ENCODE measurements around the gene B3GNT9. TPM values are rescaled to one million over a fixed set of nuclear protein-coding genes. Genes with fewer than 3 reads are reported as not detected.

The B3GNT9 gene
- total RNA-seq, 2 donors from 2014 or later = 7.2 to 11.0 TPM

DNA sequence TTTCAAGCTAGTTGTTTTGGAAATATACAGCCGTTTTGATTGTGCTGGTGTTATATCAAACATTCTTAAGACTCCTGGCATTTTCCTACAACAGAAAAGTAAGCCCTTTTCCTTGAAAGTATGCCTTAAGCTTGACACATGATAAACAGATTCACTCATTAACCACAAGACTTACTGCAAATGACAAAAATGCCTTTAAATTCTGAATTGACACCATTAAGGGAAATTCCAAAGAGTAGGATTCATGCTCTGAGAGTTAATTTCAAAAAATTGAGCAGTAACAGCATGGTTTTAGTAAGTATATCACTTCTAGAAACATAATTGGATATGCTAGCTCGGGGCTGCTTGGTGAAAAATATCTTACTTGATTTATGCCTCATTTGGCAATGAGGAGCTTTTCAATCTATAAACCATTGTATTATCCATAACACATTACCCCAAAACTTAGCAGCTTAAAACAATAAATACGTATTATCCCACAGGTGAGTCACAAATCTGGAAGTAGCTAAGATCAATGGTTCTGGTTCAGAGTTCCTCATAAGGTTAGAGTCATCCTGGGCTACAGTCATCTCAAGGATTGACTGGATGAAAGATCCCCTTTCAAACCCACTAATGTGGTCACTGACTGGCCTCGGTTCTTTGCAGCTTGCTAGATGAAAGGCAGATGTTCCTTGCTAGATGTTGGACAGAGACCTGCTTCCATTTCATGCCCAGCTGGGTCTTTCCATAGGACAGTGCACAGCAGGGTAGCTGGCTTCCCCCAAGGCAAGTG lies 49.3 kb downstream of the B3GNT9 start:
- no peaks in the 10 kb centered on the region for H3K9me3 Mint-ChIP-seq
- H3K4me1 ChIP-seq (ENCODE audit: control insufficient read depth, insufficient read depth, low read length) = no peaks in the 10 kb centered on the region
- WGBS, 2 experiments (ENCODE audit: insufficient coverage in 1 of 2, insufficient read length in 1 of 2) = 97 to 100% methylated on average over 2 to 4 of the region's 4 CpGs
- no peak overlapping the region for H3K4me3 ChIP-seq (ENCODE audit: low read length)
- no peak overlapping the region for H3K9ac ChIP-seq (ENCODE audit: extremely low read depth, low read length, poor library complexity, severe bottlenecking)
- H3K27me3 ChIP-seq (ENCODE audit: control insufficient read depth, insufficient read depth, low read length, poor library complexity, severe bottlenecking) = no peaks in the 10 kb centered on the region
- TF ChIP-seq, protein P1, sequence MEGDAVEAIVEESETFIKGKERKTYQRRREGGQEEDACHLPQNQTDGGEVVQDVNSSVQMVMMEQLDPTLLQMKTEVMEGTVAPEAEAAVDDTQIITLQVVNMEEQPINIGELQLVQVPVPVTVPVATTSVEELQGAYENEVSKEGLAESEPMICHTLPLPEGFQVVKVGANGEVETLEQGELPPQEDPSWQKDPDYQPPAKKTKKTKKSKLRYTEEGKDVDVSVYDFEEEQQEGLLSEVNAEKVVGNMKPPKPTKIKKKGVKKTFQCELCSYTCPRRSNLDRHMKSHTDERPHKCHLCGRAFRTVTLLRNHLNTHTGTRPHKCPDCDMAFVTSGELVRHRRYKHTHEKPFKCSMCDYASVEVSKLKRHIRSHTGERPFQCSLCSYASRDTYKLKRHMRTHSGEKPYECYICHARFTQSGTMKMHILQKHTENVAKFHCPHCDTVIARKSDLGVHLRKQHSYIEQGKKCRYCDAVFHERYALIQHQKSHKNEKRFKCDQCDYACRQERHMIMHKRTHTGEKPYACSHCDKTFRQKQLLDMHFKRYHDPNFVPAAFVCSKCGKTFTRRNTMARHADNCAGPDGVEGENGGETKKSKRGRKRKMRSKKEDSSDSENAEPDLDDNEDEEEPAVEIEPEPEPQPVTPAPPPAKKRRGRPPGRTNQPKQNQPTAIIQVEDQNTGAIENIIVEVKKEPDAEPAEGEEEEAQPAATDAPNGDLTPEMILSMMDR (conservative IDR thresholded peaks at IDR 0.05) = no peak
- H3K4me3 Mint-ChIP-seq = no peak overlapping the region
- no peaks in the 10 kb centered on the region for H3K27me3 Mint-ChIP-seq (ENCODE audit: insufficient read depth)
- H3K4me1 Mint-ChIP-seq = no peaks in the 10 kb centered on the region
- H3K36me3 Mint-ChIP-seq (ENCODE audit: low read depth) = peaks cover 30% of the 10 kb centered on the region
- H3K36me3 ChIP-seq (ENCODE audit: control insufficient read depth, insufficient read depth, low read length) = peaks cover 44% of the 10 kb centered on the region
- no peak overlapping the region for H3K27ac Mint-ChIP-seq
- H3K27ac ChIP-seq (ENCODE audit: low read depth, low read length) = no peak overlapping the region
- no peaks in the 10 kb centered on the region for H3K9me3 ChIP-seq (ENCODE audit: control insufficient read depth, low read length)
- no peak for DNase-seq

DNA sequence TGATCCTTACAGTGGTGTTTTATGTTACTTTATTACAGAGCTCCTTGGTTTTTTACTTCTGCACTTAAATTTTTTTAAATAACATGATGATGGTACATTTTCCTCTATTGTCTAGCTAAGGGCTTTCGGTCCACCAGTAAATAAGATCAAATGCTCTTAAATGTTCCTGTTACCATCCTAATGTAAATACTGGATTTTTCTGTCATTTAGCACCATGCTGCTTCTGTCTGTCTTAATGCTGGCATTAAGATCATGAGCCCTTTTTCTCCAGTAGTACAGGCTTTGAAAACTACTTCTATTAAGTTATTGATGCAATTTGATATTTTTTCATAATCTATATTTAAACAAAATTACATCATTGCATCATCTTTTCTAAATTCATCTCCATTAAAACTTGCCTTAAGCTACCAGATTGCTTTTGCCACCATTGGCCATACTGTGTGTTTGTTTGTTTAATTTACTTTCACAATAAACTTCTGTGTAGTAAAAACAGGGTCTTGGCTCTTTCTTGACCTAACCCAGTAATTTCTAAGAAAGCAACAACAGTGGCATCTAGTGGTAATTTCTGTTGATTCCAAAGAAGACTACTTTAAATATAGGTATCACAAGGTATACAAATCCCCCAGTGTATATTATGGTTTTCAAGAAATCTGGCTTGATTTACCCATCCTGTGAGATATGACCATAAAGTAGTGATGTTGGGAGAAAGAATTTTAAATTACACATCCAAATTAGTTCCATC lies 50.1 kb downstream of the B3GNT9 start:
- no peaks in the 10 kb centered on the region for H3K4me1 ChIP-seq (ENCODE audit: control insufficient read depth, insufficient read depth, low read length)

DNA sequence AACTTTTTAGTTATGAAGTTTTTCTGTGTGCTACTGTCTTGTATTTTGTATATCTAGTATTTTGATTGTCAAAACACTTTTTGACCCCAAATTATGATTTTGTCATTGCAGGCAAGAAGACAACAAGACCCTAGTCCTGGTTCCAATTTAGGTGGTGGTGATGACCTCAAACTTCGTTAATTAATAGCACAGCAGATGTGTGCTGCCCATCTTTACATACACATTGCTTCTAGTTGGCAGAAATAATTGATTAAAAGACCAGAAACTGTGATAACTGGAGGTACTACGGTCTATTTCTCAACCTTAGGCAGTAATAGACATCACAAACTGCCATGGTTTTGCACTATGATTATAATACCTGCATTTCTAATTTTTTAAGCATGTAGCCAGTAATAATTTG lies 52.2 kb downstream of the B3GNT9 start:
- no peak overlapping the region for H3K4me3 ChIP-seq (ENCODE audit: low read length)
- no peaks in the 10 kb centered on the region for H3K4me1 Mint-ChIP-seq
- H3K27me3 Mint-ChIP-seq (ENCODE audit: insufficient read depth) = no peaks in the 10 kb centered on the region
- DNase-seq = no peak
- no peak overlapping the region for H3K27ac ChIP-seq (ENCODE audit: low read depth, low read length)
- H3K9me3 Mint-ChIP-seq = no peaks in the 10 kb centered on the region
- no peaks in the 10 kb centered on the region for H3K27me3 ChIP-seq (ENCODE audit: control insufficient read depth, insufficient read depth, low read length, poor library complexity, severe bottlenecking)
- 100% methylated on average over 2 of the region's 2 CpGs; no CpG with 5 or more reads in 1 of the 2 experiments for WGBS, 2 experiments (ENCODE audit: insufficient coverage in 1 of 2, insufficient read length in 1 of 2)
- H3K9me3 ChIP-seq (ENCODE audit: control insufficient read depth, low read length) = no peaks in the 10 kb centered on the region
- H3K36me3 Mint-ChIP-seq (ENCODE audit: low read depth) = peaks cover 30% of the 10 kb centered on the region
- no peaks in the 10 kb centered on the region for H3K4me1 ChIP-seq (ENCODE audit: control insufficient read depth, insufficient read depth, low read length)
- no peak overlapping the region for H3K4me3 Mint-ChIP-seq
- H3K9ac ChIP-seq (ENCODE audit: extremely low read depth, low read length, poor library complexity, severe bottlenecking) = no peak overlapping the region
- TF ChIP-seq, protein P1 (conservative IDR thresholded peaks at IDR 0.05) = no peak
- no peak overlapping the region for H3K27ac Mint-ChIP-seq
- peaks cover 52% of the 10 kb centered on the region for H3K36me3 ChIP-seq (ENCODE audit: control insufficient read depth, insufficient read depth, low read length)

More for the DNA sequence above, 50.1 kb downstream of the B3GNT9 start:
- H3K4me3 ChIP-seq (ENCODE audit: low read length) = no peak overlapping the region
- TF ChIP-seq, protein P1 (conservative IDR thresholded peaks at IDR 0.05) = peak; percentile 56
- H3K27ac ChIP-seq (ENCODE audit: low read depth, low read length) = no peak overlapping the region
- H3K27me3 ChIP-seq (ENCODE audit: control insufficient read depth, insufficient read depth, low read length, poor library complexity, severe bottlenecking) = no peaks in the 10 kb centered on the region
- 100% methylated on average over 1 of the region's 1 CpG for WGBS, 2 experiments (ENCODE audit: insufficient coverage in 1 of 2, insufficient read length in 1 of 2)
- no peaks in the 10 kb centered on the region for H3K4me1 Mint-ChIP-seq
- H3K36me3 Mint-ChIP-seq (ENCODE audit: low read depth) = peaks cover 30% of the 10 kb centered on the region
- no peaks in the 10 kb centered on the region for H3K9me3 Mint-ChIP-seq
- H3K27me3 Mint-ChIP-seq (ENCODE audit: insufficient read depth) = no peaks in the 10 kb centered on the region
- peaks cover 44% of the 10 kb centered on the region for H3K36me3 ChIP-seq (ENCODE audit: control insufficient read depth, insufficient read depth, low read length)
- no peak for DNase-seq
- H3K9me3 ChIP-seq (ENCODE audit: control insufficient read depth, low read length) = no peaks in the 10 kb centered on the region
- H3K4me3 Mint-ChIP-seq = no peak overlapping the region
- H3K27ac Mint-ChIP-seq = no peak overlapping the region
- no peak overlapping the region for H3K9ac ChIP-seq (ENCODE audit: extremely low read depth, low read length, poor library complexity, severe bottlenecking)

Other genes with a start within 250 kb of the B3GNT9 start
- not detected for gene CDH16, start 232.1 kb downstream of the B3GNT9 start, total RNA-seq
- gene RRAD, start 225.5 kb downstream of the B3GNT9 start, total RNA-seq = under 1 TPM in 1 of 2 donors, not detected in 1; 0.55 TPM
- 10 to 100 TPM; 70.2 to 87.7 TPM for gene CIAO2B, start 216.6 kb downstream of the B3GNT9 start, total RNA-seq
- gene CES2, start 215.5 kb downstream of the B3GNT9 start, total RNA-seq = 10 to 100 TPM; 28.7 to 36.8 TPM
- gene CES3, start 189.7 kb downstream of the B3GNT9 start, total RNA-seq = 1 to 10 TPM; 2.7 to 3.8 TPM
- gene CES4A, start 162.4 kb downstream of the B3GNT9 start, total RNA-seq = 1 to 10 TPM; 3.0 to 3.8 TPM
- 10 to 100 TPM; 93.9 to 95.2 TPM for gene CBFB, start 121.8 kb downstream of the B3GNT9 start, total RNA-seq
- 10 to 100 TPM; 18.8 to 19.6 TPM for gene PHAF1, start 41.1 kb downstream of the B3GNT9 start, total RNA-seq
- gene TRADD, start 8.9 kb upstream of the B3GNT9 start, total RNA-seq = 1 to 10 TPM; 2.8 to 5.4 TPM
- 1 to 10 TPM; 1.9 to 3.5 TPM for gene FBXL8, start 9.0 kb upstream of the B3GNT9 start, total RNA-seq
- 1 to 10 TPM; 2.0 to 6.8 TPM for gene HSF4, start 13.7 kb upstream of the B3GNT9 start, total RNA-seq
- 10 to 100 TPM; 11.6 TPM for gene NOL3, start 19.5 kb upstream of the B3GNT9 start, total RNA-seq
- gene MATCAP1, start 33.0 kb upstream of the B3GNT9 start, total RNA-seq = 10 to 100 TPM; 50.2 to 63.8 TPM
- gene EXOC3L1, start 39.1 kb upstream of the B3GNT9 start, total RNA-seq = 1 to 10 TPM in 1 of 2 donors, under 1 TPM in 1; 0.97 to 1.8 TPM
- gene E2F4, start 41.2 kb upstream of the B3GNT9 start, total RNA-seq = 10 to 100 TPM; 71.8 to 72.8 TPM
- 1 to 10 TPM; 5.6 to 6.4 TPM for gene ELMO3, start 48.1 kb upstream of the B3GNT9 start, total RNA-seq
- gene TMEM208, start 76.1 kb upstream of the B3GNT9 start, total RNA-seq = 10 to 100 TPM; 43.1 to 46.4 TPM
- gene FHOD1, start 96.5 kb upstream of the B3GNT9 start, total RNA-seq = 10 to 100 TPM; 51.7 to 71.9 TPM
- gene SLC9A5, start 98.0 kb upstream of the B3GNT9 start, total RNA-seq = 1 to 10 TPM; 8.9 to 9.0 TPM
- 10 to 100 TPM; 10.5 to 12.4 TPM for gene PLEKHG4, start 128.5 kb upstream of the B3GNT9 start, total RNA-seq
- 1 to 10 TPM; 1.2 to 1.3 TPM for gene KCTD19, start 175.7 kb upstream of the B3GNT9 start, total RNA-seq
- under 1 TPM in 1 of 2 donors, not detected in 1; 0.73 TPM for gene LRRC36, start 175.8 kb upstream of the B3GNT9 start, total RNA-seq
- gene TPPP3, start 242.5 kb upstream of the B3GNT9 start, total RNA-seq = under 1 TPM; 0.64 to 0.73 TPM